ENCODE results near the gene KCNH5.

KCNH5 gene

GRCh38 chr14:62938778-62939177 is 106.5 kb downstream of the KCNH5 start:
- no peak overlapping the region for H3K4me3 ChIP-seq (ENCODE audit: low read depth, low read length)
- TF ChIP-seq CTCF (IDR thresholded peaks at IDR 0.05; ENCODE audit: borderline replicate concordance, insufficient read depth, low read depth, low read length) = no peak

DNA sequence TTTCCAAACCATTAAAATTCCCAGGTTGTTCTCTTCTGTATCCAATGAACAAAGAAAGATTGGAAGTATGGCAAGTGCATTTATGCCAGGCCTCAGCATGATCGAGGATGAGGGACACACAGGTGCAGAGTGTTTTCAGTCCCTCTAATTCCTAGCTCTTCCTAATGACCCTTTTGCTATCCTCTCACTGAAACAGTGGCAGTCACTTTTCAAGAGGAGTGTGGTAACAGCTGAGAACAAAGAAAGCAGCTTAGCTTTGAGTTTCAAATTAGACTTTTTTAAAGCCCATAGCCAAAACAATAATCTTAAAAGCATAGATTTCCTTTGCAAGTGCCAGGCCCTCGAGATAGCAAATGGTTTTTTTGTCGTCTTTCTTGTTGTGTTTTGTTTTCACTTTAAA is 110.8 kb downstream of the KCNH5 start:
- TF ChIP-seq CTCF (IDR thresholded peaks at IDR 0.05; ENCODE audit: borderline replicate concordance, insufficient read depth, low read depth, low read length) = no peak
- H3K4me3 ChIP-seq (ENCODE audit: low read depth, low read length) = no peak overlapping the region

DNA sequence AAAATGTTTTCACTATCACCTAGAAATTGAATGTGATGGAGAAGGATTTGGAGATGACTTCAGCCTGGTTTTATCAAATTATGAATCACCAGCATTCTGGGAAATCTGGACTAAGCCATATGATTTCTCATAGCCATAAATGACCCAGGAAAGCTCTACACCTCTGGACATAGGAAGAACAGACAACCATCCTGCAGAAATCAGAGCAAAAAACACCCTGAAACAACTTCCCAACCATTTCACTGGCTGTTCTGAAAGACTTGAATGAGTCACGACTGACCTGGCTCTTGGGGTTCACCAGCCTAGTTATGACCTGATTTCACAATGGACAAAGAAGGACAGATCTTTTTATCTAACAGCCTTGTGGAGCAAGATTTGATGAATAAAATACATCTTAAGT is 123.8 kb downstream of the KCNH5 start:
- no peak overlapping the region for H3K4me3 ChIP-seq (ENCODE audit: low read depth, low read length)
- no peak for TF ChIP-seq CTCF (IDR thresholded peaks at IDR 0.05; ENCODE audit: borderline replicate concordance, insufficient read depth, low read depth, low read length)

GRCh38 chr14:62916551-62916950 is 128.7 kb downstream of the KCNH5 start:
- no peak for TF ChIP-seq CTCF (IDR thresholded peaks at IDR 0.05; ENCODE audit: borderline replicate concordance, insufficient read depth, low read depth, low read length)
- no peak overlapping the region for H3K4me3 ChIP-seq (ENCODE audit: low read depth, low read length)

DNA sequence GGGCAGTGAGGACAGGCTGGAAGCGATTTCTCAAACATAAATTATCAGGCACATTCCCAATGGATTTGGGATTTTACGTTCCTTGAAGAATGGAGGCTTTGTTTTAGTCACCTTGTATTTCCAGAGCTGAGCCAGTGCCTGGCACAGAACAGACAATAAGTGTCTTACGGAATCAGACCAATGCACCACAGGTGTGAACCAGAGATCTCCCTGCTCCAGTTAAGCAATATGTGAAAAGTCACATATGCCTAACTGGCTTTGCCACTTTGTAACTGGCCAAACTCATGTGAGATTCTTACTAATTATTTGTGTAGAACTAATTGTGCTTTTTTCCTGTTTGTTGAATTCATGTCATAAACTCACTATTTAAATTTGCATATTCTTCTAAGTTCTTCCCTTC is 130.4 kb downstream of the KCNH5 start:
- no peak for TF ChIP-seq CTCF (IDR thresholded peaks at IDR 0.05; ENCODE audit: borderline replicate concordance, insufficient read depth, low read depth, low read length)
- H3K4me3 ChIP-seq (ENCODE audit: low read depth, low read length) = no peak overlapping the region

DNA sequence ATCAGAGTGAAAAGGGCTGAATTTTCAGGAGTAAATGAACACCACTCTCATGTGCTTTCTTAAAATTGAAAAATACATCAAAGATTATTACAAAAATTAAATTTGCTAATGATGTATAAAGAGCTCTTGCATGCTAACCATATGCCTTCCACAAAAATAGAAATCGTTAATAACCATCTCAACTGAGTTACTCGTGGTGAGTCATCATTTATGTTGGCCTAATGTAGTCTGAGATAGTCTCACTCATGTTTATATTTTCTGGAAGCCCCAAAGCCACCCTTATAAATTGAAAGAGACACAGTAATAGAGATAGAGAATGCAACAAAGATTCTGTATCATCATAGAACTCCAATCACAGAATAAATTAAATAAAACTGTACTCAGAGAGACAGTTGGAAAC is 131.2 kb downstream of the KCNH5 start:
- TF ChIP-seq CTCF (IDR thresholded peaks at IDR 0.05; ENCODE audit: borderline replicate concordance, insufficient read depth, low read depth, low read length) = no peak
- no peak overlapping the region for H3K4me3 ChIP-seq (ENCODE audit: low read depth, low read length)

- H3K4me3 ChIP-seq (ENCODE audit: low read depth, low read length) = no peak overlapping the region
- no peak for TF ChIP-seq CTCF (IDR thresholded peaks at IDR 0.05; ENCODE audit: borderline replicate concordance, insufficient read depth, low read depth, low read length)
These were observed 136.8 kb downstream of the KCNH5 start for GRCh38 chr14:62908506-62908905.
